GM21576 (cell line): ENCODE results near the gene TAF4.

Experiments
- ATAC-seq: cut with Tn5 transposase; IDR thresholded peaks from one replicate; pipeline ENCODE4 v1.9.1; 2021; ENCODE audit warnings: mild to moderate bottlenecking, moderate library complexity; ENCODE audit not compliant: unreplicated experiment

Gene TAF4

GRCh38 chr20:61966492-61967244 lies 99.0 kb downstream of the TAF4 start:
- no peak for ATAC-seq

GRCh38 chr20:61965606-61966491 lies 99.8 kb downstream of the TAF4 start:
- ATAC-seq, result no peak

- ATAC-seq, result no peak
Measured at GRCh38 chr20:61964675-61965605, 100.7 kb downstream of the TAF4 start.

GRCh38 chr20:61963885-61964674 lies 101.6 kb downstream of the TAF4 start:
- ATAC-seq, result no peak

- no peak for ATAC-seq
Measured at GRCh38 chr20:61963149-61963548, 102.5 kb downstream of the TAF4 start.

- ATAC-seq, result no peak
Measured at GRCh38 chr20:61960836-61961235, 104.8 kb downstream of the TAF4 start.

- no peak for ATAC-seq
Measured at GRCh38 chr20:61958773-61959700, 106.6 kb downstream of the TAF4 start.

- no peak for ATAC-seq
Measured at GRCh38 chr20:61957961-61958715, 107.5 kb downstream of the TAF4 start.

GRCh38 chr20:61956396-61957342 lies 109.0 kb downstream of the TAF4 start:
- ATAC-seq, result no peak

GRCh38 chr20:61955668-61956395 lies 109.8 kb downstream of the TAF4 start:
- ATAC-seq, result no peak

GRCh38 chr20:61954276-61955021 lies 111.2 kb downstream of the TAF4 start:
- no peak for ATAC-seq

GRCh38 chr20:61953037-61954021 lies 112.4 kb downstream of the TAF4 start:
- ATAC-seq, result no peak

- no peak for ATAC-seq
Measured at GRCh38 chr20:61951695-61952533, 113.8 kb downstream of the TAF4 start.

GRCh38 chr20:61950641-61951071 lies 115.0 kb downstream of the TAF4 start:
- no peak for ATAC-seq
